NCI-H1417 treated with DMSO at 0.1 percent for 48 hours (cell line): ENCODE data around the gene STPG2.
"Not testable (repeated sequence)": the region's sequence is repeated elsewhere in the genome, so short reads cannot be mapped to it uniquely, and the experiment has no call there.

ENCODE experiments used
- DNase-seq: peaks from one replicate; lab custom pipeline; 2025; lab: John Stamatoyannopoulos, UW

The STPG2 gene

DNA sequence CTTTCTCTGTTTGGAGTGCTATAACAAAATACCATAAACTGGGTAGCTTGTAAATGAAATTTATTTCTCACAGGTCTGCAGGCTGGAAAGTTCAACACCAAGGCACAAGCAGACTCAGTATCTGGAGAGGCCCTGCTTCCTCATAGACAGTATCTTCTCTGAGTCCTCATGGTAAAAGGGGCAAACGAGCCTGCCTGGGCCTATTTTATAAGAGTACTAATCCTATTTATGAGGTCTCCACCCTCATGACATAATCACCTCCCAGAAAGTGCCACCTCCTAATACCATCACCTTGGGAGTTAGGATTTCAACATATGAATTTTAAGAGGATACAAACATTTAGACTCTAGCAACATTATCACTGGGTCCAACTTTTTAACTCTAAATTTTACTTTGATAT, 200.3 kb downstream of the STPG2 start:
- DNase-seq = no peak

DNA sequence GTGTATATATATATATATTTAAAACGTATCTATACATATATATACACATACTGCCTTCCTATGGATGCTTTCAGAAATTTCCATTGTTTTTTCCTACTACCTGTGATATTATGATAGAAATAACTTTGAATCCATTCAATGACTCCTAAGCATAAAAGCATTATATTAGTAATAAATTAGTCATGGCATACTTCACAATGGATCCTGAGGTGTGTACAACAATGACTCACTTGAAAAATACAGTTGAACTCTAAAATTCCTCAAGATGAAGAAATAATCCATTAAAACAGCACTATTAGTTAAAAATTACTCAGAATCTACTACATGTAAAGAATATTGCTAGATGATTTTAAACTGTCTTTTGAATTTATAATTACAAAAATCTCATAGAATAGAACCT, 201.1 kb downstream of the STPG2 start:
- no peak for DNase-seq

DNA sequence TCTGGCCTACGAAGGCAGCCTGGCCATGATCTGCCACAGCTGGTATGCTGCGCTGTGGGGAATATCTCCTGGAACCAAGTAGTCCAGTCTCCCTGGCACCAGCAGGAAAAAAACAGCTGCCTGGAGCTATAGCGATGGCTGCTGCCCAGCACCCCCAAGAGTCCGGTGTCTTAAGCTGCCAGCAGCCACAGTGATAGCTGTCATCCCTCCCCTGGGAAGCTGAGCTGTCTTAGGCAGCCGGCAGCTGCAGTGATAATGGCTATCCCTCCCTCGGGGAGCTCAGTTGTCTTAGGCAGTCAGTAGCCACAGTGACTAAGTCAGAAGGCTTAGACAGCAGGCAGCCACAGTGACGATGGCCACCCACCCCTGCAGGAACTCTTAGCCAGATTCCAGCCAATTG, 205.1 kb downstream of the STPG2 start:
- no peak for DNase-seq

DNA sequence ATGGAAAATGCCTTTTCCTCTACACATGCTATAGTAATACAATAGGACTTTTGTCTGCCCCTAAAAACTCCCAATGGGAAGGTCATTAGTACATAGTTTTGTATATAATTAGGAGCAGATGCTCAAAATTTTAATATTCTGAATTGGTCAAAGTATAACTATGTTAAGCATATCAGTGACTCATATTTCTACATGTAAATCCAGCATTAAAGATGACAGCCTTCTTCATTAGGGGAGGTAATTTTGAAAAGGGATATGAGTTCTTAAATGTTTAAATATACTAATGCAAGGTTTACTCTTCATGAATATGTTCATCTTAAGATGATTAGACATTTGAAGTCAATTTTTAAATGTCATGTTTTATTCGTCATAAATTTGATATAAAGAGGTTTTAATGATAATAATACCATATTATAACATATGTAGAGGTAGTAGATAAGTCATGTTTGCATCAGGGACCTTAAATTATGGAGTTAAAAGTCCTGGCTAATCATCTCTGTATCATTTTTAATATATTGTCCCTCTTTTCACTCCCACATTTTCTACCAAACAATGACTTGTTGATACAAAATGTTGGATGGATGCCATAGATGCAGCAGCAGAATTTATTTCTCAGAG, 218.8 kb downstream of the STPG2 start:
- DNase-seq = no peak

DNA sequence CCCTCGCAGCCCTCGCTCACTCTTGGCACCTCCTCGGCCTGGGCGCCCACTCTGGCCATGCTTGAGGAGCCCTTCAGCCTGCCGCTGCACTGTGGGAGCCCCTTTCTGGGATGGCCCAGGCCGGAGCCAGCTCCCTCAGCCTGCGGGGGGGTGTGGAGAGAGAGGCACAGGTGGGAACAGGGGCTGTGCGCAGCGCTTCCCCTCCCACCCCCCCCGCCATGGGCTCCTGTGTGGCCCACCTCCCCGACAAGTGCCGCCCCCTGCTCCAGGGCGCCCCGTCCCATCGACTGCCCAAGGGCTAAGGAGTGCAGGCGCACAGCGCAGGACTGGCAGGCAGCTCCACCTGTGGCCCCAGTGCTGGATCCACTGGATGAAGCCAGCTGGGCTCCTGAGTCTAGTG, 220.2 kb downstream of the STPG2 start:
- no peak for DNase-seq

DNA sequence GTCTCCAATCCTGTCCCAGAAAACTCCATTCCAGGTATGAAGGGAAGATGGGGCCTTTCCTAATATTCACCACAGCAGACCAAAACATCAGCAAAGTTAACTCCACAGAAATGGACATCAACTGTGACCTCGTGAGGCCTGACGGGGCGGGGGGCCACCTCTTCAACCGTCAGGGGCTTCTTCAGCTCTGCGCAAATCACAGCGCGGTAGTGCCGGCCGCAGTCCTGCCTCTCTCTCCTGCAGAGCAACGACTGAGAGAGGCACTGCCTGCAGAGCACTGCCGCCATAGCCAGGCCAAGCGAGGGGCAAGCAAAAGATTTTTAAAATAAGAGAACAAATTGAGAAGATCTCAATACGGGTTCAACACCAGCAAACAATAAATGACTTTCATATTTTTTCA, 226.2 kb downstream of the STPG2 start:
- no peak for DNase-seq

DNA sequence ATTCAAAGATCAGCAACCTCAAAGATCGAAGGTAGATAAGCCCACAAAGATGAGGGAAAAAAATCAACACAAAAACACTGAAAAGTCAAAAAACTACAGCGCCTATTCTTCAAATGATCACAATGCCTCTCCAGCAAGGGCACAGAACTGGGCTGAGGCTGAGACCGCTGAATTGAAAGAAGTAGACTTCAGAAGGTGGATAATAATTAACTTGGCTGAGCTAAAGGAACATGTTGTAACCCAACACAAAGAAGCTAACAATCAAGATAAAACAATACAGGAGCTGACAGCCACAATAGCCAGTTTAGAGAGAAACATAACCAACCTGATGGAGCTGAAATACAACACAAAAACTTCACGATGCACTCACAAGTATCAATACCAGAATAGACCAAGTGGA, 231.1 kb downstream of the STPG2 start:
- DNase-seq = no peak

DNA sequence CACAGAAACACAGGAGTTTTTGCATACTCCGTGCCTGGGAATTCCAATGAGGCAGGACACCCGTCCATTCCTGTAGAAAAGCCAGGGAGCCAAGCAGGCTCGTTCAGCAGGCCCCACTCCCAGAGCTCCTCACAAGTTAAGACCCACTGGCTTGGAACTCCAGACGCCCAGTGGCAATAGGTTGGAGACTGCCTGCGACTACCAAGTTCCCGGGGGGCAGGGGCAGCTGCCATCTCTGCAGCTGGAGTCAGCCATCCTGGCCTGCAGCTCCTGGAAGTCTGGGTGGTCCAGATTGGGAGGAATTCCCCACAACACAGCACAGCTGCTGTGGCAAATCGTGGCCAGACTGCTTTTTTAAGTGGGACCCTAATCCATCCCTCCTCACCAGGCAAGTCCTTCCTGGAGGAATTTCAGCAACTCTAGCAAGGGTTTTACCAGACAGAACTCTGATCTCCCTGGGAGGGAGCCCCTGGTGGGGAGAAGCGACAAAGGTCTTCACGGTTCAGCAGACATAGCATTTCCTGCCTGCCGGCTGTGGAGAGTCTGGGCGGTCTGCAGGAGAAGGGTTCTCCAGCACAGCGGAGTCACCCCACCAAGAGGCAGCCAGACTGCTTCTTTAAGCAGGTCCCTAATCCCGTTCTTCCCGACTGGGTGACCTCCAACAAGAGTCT, 231.9 kb downstream of the STPG2 start:
- no peak for DNase-seq

DNA sequence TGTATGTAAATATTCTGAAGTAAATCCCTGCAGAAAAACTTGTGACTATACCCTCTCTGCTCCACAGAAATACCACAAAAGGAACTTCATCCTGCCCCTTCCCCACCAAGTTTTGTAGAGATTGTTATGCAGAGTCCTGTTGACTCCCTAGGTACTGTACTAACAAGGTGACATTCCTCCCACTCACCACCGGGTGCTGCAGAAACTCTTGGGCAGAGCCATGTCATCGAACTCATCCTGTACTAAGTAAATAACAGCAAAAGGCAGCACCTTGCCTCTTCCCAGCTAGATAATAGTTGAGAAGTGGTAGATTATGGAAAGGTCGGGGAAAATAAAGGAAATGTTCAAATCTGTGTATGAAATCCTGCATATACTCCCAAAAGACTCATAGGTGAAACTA, 233.3 kb downstream of the STPG2 start:
- DNase-seq = no peak

DNA sequence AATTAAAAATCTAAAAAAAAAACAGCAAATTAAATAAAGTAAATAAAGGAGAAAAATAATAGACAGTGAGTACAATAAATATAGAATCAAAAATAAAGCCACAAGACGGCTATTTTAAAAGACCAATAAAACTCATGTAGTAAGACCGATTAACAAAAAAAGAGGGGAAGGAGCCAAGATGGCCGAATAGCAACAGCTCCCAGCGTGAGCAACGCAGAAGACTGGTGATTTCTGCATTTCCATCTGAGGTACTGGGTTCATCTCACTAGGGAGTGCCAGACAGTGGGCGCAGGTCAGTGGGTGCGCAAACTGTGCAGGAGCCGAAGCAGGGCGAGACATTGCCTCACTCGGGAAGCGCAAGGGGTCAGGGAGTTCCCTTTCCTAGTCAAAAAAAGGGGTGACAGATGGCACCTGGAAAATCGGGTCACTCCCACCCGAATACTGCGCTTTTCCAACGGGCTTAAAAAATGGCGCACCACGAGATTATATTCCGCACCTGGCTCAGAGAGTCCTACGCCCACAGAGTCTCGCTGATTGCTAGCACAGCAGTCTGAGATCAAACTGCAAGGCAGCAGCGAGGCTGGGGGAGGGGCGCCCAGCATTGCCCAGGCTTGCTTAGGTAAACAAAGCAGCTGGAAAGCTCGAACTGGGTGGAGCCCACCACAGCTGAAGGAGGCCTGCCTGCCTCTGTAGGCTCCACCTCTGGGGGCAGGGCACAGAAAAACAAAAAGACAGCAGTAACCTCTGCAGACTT, 239.7 kb downstream of the STPG2 start:
- DNase-seq = not testable (repeated sequence)

DNA sequence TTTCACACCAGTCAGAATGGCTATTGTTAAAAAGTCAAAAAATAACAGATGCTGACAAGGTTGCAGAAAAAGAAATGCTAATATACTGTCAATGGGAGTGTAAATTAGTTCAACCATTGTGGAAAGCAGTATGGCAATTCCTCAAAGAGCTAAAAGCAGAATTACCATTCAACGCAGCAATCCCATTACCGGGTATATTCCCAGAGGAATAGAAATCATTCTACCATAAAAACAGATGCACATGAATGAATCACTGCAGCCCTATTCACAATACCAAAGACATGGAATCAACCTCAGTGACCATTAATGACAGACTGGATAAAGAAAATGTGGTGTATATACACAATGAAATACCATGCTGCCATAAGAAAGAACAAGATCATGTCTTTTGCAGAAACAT, 243.0 kb downstream of the STPG2 start:
- DNase-seq = no peak

DNA sequence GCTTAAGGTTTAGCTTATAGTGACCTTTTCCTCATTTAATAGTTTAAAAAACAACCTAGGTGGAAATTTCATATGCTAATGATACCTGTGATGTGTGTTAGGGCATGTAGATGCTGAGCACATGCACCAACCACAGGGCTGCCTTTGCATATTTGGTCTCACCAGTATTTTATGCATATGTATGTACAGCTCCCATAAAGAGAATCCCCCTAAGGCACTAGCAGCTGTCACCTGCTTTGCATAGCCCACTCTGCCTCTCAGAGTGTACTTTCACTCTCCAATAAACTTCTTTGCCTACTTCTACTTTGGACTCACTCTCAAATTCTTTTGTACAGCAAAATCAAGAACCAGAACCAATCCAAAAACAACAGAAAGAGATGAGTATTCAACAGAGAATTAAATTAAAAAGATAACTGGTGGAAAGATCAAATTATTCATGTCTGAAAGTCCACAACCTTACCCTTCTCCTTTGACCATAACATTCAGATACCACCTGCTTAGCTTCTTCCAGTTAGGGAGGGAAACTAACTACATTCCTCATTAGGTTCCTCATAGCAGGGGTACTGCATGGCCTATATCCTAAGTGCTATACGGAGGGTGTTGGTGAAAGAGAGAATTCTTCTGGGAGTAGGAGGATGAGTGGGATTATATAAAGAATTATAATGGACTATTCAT, 250.5 kb downstream of the STPG2 start:
- DNase-seq = no peak

DNA sequence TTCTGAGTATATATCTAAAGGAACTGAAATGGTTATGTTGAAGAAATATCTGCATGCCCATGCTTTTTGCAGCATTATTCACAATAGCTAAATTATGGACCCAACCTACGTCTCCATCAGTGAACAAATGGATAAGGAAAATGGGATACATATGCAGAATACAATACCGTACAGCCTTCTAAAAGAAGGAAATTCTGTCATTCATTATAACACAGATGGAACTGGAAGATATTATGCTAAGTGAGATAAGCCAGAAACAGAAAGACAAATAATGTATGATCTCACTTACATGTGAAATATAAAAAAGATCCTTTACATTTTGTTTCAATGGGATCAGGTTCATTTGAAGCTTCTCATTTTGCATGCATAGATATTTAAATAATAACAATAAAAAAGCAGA, 263.3 kb downstream of the STPG2 start:
- no peak for DNase-seq

DNA sequence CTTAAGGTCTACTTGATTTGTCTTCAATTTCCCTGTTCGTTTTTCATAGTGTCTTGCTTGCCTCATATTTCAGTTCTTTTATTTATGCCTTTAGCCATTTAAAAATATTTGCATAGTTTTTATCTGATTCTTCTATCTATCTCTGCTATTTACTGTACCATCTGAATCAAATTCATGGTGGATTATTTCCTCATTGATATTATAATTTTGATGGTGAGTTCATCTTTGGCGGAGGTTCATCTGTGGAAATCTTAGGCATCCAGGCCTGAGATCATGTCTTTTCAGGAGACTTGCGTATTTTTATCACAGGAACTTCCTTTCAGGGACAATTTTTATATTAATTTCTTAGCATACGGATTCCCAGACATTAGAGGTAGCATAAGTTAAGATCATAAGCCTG, 275.2 kb downstream of the STPG2 start:
- no peak for DNase-seq

DNA sequence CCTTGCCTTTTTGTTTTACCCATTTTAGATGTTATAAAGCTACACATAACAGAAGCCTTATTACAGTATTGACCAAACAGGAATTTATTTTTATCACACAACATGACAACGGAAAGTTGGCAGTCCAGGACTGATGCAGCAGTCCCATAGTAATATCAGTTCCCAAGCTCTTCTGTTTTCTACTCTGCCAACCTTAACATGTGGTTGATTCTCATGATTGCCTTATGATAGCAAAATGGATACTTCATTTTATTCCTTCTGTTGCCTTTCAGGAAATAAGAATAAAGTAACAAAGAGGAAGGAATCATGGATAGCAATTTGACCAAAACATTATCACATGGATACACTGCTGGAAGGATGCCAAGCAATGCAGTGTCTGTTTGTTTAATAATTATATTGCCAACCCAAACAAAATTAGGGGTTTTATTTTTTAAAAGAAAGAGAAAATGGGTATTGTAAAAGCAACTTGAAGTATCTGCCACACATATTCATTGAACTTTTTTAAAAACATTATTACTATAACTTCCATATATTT, 275.7 kb downstream of the STPG2 start:
- DNase-seq = no peak

DNA sequence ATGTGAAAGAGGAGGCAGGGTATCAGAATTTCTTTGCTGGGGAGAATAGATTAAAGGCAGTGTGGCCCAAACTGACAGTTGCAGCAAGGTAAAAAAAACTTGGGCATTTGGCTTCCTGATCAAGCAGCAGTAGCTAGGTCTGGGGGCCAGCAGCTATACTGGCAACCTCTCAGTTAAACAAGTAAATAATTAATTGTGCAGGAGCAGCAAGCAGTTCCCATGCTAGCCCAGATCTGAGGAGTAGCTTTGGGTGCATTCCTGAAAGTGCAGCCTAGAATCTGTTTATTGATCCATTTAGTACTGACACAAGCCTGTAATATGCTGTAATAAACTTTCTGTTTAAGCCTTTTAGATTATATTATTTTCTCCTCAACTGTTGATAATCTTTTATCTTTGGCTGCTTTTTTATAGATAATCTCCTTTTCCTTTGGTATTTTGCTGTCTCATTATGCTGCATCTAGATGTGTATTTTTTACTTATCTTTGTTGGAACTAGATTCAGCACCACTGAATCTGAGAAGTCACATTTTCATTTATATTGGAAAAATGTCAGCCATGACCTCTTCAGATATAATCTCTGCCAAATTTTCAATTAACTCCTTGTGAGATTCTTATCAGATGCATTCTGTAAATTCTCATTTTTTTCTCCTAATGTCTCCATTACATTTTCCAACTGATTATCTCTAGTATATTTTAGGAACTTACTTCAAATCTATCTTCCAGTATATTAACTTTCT, 276.3 kb downstream of the STPG2 start:
- no peak for DNase-seq

DNA sequence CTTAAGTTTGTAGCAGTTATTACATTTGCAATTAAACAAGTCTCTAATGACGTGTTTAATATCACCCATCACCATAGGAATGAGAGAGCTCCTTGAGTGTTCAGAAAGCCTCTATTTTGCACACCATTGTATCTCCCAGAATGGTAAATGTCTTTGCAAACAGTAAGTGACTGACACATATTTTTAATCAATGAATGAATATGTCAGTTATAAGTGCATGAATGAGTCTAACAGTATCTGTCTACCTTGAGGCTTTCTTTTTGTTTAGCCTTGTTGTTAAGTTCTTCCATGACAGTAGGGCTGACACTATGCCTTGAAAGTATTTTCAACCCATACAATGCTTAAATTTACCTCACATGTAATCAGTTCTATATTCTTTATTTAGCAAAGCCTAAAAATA, 292.2 kb downstream of the STPG2 start:
- DNase-seq = no peak

DNA sequence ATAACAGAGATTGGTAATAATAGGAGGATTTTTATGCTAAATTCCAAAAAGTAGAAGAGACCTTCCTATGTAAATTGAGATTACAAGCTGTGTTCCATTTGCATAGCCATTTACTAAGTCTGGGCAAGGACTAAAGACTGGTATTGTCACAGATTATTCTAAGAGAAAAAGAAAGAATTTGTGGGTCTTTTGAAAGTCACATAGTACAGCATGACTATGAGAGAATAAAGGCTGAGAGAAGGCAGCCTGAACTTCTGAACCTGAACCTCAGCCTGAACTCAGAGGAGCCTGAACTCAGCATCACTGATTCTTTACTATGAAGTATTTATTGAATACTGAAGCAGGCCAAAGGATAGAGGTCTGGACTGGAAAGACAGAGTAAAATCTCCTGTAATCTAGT, 297.5 kb downstream of the STPG2 start:
- DNase-seq = no peak

DNA sequence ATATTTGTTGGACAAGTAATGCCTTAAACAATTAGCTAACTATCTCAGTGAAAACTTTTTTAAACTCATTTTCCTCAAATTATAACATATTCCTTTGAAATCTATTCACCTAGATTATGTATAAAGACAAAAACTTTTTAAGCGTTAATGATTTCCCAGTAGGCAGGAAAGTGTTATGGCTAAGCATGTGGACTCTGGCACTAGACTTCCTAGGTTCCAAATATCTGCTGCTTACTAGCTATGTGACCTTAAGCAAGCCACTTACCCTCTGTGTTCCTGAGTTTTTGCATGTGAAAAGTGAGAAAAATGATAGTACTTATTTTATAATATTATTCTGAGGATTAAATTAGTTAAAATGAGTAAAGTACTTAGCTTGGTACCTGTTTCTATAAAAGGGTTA, 301.8 kb downstream of the STPG2 start:
- DNase-seq = no peak

DNA sequence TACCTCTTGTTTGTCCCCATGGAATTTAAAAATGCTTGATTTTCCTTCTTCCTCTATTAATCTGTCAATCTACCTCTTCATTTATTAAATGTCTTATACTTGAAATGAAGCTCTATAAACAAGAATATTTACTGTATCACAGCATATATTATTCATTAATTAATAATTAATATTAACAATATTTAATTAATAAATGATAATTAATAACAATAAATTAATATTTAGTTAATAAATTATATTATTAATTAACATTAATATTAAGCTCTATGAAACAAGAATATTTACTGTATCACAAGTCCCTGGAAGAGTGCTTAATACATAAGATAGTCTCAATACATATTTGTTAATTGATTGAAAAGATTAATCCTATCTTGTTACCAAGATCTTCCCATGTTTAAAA, 306.6 kb downstream of the STPG2 start:
- no peak for DNase-seq

DNA sequence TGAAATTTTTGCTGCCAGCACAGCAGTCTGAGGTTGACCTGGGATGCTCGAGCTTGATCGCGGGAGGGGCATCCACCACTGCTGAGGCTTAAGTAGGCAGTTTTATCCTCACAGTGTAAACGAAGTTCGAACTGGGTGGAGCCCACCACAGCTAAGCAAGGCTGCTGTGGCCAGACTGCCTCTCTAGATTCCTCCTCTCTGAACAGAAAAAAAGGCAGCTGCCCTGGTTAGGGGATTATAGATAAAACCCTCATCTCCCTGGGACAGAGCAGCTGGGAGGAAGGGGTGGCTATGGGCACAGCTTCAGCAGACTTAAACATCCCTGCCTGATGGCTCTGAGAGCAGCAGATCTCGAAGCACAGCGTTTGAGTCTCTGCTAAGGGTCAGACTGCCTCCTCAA, 314.6 kb downstream of the STPG2 start:
- DNase-seq = no peak

DNA sequence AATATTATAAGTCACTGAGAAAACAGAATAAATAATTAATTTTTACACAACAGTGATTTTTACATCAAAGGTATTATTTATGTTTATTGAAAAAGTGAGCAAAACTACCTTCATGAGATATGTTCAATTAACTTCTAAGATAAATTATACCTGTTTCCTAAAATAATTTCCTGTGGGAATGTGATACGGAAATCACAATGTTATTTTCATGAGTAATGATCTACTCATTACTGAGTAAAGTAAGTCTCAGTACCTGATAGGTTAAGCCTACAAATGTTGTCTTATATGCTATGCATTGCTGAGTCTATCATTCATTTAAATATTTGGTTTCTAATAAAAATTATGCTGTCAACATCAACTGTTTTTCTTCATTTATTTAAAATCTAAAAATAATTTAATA, 324.0 kb downstream of the STPG2 start:
- DNase-seq = no peak
